Activated CD4-positive, alpha-beta T cell treated with anti-CD3 and anti-CD28 coated beads for 48 hours (primary cell): ENCODE results near the gene DUSP16.
"Not testable (repeated sequence)": the region's sequence is repeated elsewhere in the genome, so short reads cannot be mapped to it uniquely, and the experiment has no call there.

ENCODE experiments used
- DNase-seq: peaks from one replicate; pipeline ENCODE4 v3.0.0-alpha.2; 2020

Gene DUSP16

DNA sequence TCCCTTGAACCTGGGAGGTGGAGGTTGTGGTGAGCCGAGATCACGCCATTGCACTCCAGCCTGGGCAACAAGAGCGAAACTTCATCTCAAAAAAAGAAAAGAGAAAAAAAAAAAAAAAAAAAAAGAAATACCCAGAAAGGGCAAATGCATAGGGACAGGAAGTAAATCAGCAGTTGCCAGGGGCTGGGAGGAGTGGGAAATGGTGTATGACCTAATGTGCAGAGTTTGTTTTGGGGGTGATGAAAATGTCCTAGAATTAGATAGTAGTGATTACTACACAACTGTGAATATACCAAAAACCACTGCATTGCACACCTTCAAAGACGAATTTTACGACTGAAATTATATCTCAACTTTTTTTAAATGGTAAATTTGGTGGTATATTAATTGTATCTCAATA lies 20.4 kb downstream of the DUSP16 start:
- no peak for DNase-seq

DNA sequence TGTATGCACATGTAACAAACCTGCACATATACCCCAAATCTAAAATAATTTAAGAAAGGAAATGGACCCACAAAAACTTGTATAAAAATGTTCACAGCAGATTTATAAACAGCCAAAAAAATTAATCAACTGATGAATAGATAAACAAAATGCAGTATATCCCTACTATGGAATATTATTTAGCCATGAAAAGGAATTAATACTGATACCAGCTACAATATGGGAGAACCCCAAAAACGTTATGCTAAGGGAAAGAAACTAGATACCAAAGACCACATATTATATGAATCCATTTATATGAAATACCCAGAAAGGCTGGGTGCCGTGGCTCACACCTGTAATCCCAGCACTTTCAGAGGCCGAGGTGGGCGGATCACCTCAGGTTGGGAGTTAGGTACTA lies 20.9 kb downstream of the DUSP16 start:
- DNase-seq: no peak

DNA sequence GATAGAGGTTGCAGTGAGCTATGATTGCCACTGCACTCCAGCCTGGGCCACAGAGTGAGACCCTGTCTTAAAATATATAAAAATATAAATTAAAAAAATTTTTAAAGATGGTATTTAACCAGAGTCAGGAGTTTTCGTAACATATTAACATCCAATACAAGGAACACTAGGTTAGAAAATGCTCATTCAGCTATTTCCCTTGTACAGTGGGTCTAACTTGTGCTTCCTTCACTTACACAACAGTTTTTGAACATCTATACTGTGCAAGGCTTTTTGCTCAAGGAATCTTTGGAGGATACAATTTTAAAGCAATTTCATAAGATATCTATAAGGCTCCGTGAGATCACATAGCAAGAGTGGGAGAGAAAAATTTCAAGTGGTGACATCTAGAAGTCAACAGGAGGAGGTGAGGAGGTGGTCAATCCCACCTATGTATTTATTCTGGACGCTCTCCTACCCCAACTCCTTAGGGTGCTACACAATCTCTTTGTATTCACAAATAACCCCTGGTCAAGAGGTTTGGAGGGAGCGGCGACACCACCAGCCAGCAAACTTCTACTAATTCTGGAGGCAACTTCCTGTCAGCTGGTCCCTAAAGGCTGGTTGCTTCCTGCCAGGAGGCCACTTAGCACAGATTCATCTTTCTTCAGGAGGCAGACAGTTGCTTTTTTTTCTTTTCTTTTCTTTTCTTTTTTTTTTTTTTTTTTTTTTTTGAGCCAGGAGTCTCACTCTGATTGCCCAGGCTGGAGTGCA lies 22.2 kb downstream of the DUSP16 start:
- no peak for DNase-seq

DNA sequence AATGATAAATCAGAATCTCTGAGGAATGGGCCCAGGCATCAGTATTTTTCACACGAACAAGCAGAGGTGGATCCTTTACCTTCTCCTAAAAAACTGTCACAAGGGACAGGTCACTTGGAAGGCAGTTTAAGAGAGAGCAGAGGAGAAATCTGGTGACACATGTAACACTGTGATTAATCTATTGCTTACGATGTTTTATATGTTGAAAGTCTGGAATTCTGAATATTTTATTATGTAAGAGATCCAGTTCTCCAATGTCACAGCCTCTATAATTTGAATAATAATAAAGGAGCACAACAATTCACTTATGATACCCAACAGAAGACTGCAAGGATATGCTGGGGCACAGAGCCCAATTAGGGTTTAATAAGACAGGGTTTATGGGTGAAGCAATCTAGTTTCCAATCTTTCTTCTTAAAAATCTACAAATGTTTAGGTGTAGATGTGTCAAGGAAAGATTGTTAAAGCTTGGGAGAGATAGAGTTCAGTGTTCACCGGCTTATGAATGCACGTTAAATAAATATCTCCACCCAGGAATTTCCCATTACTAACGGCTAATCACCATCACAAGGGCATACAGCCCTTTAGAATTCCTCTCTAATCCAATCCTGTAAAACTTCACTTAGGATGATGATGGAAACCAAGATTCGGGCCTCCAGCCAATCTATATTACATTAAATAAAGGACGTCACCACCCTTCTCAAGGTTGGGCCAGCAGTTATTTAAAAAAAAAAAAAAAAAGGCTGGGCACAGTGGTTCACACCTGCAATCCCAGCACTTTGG lies 23.4 kb downstream of the DUSP16 start:
- no peak for DNase-seq

DNA sequence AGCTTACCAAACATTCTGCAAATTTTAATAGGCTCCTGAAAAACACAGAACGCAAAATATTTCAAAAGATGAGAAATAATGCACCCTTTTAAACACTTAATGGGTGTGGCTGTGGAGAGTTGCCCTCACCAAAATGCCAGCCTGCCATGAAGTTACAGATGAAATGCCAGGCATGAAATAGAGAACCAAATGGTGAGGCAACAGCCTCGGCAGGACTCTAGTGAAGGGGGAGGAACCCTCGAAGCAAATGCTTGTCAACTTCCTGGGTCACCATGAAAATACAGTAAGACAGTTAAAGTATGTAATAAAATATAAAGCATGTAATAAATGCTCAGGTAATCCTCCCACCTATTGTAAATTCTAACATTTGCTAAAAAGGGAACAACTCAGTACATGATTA lies 24.1 kb downstream of the DUSP16 start:
- no peak for DNase-seq

DNA sequence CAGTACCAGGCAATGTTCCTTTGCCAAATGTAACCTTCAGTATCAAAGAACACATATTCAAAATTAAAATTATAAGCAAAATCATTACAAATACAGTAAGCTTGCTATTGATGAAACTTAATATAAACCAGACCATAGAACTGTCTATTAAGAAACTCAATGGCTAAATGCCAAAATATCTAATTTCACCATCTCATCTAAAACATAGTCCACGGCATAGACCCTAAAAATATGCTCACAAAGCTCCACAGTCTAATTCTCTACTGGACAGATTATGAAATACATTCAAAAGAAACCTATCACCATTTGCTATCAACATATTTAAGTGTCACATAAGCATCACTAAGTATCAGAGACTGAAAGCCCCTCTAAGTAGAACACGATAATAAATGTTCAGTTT lies 25.2 kb downstream of the DUSP16 start:
- DNase-seq: no peak

DNA sequence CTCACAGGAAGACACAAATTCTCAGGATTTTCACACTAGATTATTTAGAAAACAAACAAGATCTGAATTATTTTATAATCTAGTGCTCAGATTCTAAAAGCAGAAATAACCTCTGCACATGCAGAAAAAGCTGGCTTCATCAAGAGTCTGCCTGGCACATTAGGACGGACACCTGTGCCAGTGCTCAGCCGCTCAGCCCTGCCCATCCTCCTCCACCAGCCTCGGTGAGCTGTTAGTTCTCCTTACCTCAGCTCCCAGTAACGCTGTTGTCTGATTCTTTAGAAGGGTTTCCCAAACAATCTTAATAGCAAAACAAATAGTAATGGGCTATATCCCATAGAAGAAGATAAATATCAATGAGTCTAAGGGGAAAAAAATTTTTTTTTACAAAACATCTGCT lies 27.7 kb downstream of the DUSP16 start:
- DNase-seq: no peak

DNA sequence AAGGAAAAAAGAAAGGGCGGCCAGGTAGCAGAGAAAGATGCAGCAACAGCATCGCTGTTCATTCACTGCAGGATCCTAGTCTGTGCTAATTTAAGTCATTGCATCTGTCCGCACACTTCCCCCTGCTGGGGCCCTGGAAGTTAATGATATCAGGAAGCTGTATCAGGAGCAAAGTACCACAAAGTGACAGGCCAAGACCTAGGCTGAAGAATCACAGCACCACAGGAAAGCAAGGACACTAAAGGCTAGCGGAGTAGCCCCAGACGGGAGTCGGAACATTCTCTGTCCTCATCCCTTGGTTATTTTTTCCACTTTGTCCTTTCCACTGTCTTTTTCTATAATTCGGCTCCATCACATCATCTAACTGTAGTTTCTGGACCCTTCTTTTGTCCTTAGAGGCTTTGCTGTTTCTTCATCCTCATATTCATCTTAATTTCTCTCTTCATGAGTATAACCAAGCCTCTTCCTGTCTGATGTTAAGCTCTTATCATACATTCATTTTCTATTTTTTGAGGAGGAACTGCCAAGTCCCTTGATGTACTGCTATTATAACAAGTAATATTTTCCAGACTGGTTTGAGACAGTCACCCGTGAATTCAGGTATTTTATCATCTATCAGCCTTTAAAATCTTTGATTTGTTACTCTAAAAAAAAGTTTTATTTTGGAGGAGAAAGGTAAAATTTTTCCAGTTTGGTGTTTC lies 28.3 kb downstream of the DUSP16 start:
- no peak for DNase-seq

DNA sequence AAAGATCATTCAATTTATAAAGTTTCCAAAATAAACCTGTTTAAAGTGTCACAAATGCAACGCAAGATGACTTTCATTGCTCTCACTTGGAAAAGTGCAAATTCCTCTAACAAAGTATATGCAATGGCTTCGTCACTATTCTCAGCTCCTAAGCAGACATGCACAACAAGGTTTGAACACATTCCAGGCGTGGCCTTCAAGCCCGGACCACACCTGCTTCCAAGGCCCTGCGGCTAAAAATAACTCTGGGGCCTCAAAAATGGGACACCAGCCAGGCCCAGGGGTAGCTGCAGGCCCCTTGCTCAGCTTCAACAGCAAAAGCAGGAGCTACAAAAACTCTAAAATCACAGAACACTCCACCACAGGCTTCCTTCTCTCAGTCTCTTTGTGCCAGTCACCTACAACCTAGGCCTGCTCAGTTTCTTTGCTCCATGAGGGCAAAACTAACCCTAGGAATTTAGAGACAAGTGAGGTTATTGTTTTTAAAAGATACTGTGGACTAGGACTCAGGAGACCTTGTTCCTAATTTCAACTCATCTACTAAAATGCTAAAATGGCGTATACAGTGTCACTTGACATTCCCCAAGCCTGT lies 29.3 kb downstream of the DUSP16 start:
- DNase-seq: no peak

GRCh38 chr12:12531194-12531593 lies 31.5 kb downstream of the DUSP16 start:
- no peak for DNase-seq

GRCh38 chr12:12529783-12530421 lies 32.8 kb downstream of the DUSP16 start:
- no peak for DNase-seq

- no peak for DNase-seq
Observed at GRCh38 chr12:12528361-12529270, 34.0 kb downstream of the DUSP16 start.

DNA sequence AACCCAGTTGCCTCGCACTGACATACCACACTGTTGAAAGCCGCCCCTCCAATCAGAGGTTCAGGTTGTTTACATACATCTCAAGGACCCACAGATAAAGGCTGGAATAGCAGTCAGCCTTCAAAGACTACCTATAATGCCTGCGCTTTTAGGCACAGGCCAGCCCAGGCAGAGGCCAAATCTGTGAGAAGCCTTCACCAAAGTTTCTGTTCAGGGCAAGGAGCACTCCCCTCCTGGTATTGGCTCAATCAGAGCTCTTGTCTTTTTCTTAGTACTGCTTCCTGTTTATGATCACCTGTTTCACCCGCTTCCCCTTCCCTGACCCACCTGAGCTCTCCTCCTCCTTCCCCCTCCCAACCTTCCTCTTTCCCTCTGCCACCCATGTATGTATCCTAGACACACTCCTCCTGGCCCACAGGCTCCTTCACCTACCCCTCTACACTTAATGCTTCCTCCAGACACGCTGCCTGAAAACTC lies 34.8 kb downstream of the DUSP16 start:
- no peak for DNase-seq

DNA sequence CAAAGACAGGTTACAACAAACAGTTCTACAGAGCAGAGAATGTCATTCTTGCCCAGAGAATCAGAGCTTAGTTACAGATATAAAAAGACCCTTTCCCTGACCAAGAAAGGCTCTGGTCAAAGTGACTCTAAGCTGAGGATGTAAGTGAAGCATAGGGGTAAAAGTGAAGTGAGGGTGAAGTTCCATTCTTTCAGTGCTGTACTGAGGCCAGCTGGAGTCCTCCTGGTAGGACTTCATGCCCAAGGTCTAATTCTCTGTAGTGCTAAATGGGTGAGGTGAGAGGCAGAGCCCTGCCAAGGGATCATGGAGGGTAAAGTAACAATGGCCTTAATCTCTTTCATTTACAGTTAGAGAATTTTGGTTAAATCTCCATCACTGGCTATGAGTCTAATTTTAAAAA lies 38.5 kb downstream of the DUSP16 start:
- DNase-seq: no peak

DNA sequence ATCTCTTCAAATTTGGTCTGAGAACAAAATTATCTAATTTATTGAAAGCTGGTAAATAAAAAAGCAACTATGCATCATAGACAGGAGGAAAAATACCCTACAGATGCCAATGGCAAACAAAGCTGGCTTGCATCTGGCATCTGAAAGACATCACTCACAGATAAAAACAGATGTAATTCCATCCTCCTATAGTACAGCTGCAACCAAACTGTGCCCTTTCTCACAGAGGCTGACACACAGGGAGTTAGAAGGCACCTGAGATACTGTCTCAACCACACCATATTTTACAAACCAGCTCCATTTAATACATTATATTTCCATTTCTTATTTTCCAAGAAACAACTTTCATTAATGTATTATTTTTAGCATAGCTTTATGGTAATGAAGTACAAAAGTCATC lies 39.4 kb downstream of the DUSP16 start:
- no peak for DNase-seq

GRCh38 chr12:12522657-12523056 lies 40.0 kb downstream of the DUSP16 start:
- DNase-seq: not testable (repeated sequence)

- DNase-seq: no peak
Observed at GRCh38 chr12:12521888-12522287, 40.8 kb downstream of the DUSP16 start.

- no peak for DNase-seq
Observed at GRCh38 chr12:12521044-12521485, 41.6 kb downstream of the DUSP16 start.

GRCh38 chr12:12520273-12520672 lies 42.4 kb downstream of the DUSP16 start:
- DNase-seq: no peak

DNA sequence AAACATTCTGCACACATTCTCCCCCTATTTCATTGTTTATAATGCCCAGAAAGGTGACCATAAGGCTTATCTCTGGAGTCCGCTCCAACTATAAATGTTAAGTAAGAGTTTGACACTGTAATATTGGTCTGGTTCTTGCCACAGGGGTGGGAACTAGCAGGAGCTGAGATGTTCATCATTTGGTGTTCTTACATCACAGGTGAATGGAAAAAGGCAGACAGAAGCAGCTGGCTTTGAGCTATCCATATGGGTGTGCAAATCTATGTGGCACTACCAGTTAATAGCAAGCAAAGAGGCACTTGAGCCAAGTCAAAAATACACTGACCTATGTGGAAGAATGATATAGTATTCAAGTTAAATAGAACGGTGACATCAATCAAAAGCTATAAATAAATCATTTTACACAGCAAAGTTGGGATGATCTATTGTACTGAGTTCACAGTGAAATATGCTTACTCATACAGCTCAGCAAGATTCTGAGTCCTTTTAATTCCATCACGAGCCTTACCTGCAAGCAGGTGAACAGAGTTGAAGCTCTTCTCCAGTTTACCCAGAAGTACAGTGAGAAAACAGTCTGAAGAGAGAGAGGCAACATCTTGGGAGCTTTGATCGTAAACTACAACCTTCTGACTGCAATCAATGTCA lies 43.2 kb downstream of the DUSP16 start:
- no peak for DNase-seq

DNA sequence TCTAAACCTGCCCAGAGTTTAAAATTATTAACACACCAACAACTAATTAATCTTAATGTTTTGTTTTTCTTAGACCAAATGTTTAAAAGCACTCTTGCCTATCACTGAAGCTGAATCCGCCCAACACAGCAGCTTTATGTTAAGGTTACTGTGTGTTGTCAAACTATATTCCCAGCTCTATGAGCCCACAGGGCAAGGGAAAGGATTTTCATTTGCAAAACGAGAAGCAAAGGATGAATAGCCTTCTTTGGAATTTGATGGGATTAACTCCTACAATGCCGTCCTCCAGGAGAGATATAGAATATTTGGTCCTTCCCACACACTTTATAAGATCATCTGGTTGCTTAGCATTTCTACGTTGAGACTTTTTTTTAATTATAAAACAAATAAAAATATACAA lies 43.7 kb downstream of the DUSP16 start:
- no peak for DNase-seq
